ENCODE data around the gene IL1RAPL2.

- TF ChIP-seq CTCF (IDR thresholded peaks at IDR 0.05) (no peak), REST (IDR thresholded peaks at IDR 0.05; ENCODE audit: low read depth, low read length) (no peak), EP300 (IDR thresholded peaks at IDR 0.05; ENCODE audit: borderline replicate concordance in 1 of 2, low read depth in 1 of 2, low read length in 1 of 2) (no peak), MEF2A (IDR thresholded peaks at IDR 0.05; ENCODE audit: borderline replicate concordance, low read depth) (no peak), FOXM1 (IDR thresholded peaks at IDR 0.05; ENCODE audit: low read depth) (no peak), TEAD4 (IDR thresholded peaks at IDR 0.05; ENCODE audit: borderline replicate concordance, insufficient read depth) (no peak), POLR2AphosphoS5 (IDR thresholded peaks at IDR 0.05; ENCODE audit: low read depth, low read length) (no peak), SMC3 (IDR thresholded peaks at IDR 0.05; ENCODE audit: low read depth, low read length) (no peak), USF2 (IDR thresholded peaks at IDR 0.05; ENCODE audit: borderline replicate concordance, low read depth, low read length) (no peak)
Measured at GRCh38 chrX:105458846-105459245, 892.8 kb downstream of the IL1RAPL2 start.

All from SK-N-SH (cell line).